Erythroblast (primary cell): ENCODE data around the gene ITCH.

Source experiments
- GATA1 ChIP-seq: IDR thresholded peaks from 2 replicates; pipeline ENCODE4 v1.6.1; 2011; ENCODE audit warnings: low read depth, mild to moderate bottlenecking, control low read depth, low read length, moderate library complexity
- POLR2A ChIP-seq: IDR thresholded peaks from 2 replicates; pipeline ENCODE4 v1.6.1; 2011; ENCODE audit warnings: mild to moderate bottlenecking, low read length

GRCh38 chr20:34552569-34552968, 189.5 kb downstream of the ITCH start:
- TF ChIP-seq POLR2A (no peak), GATA1 (no peak)
